ENCODE data around the gene MACROD2. TPM values are rescaled to one million over a fixed set of nuclear protein-coding genes. Genes with fewer than 3 reads are reported as not detected.

MACROD2 gene
- total and polyA plus RNA-seq, 7 donors = 0.20 to 4.8 (median 0.87) TPM

- ATAC-seq = no peak
- no peak for TF ChIP-seq CTCF (IDR thresholded peaks at IDR 0.05)
These were observed 1627.9 kb downstream of the MACROD2 start for GRCh38 chr20:15623215-15623614.

GRCh38 chr20:15625981-15626380 is 1630.7 kb downstream of the MACROD2 start:
- 60 to 67% (median 64%) methylated on average over 2 of the region's 2 CpGs for WGBS, 3 donors
- H3K9me3 ChIP-seq = no peaks in the 10 kb centered on the region
- TF ChIP-seq CTCF (IDR thresholded peaks at IDR 0.05) = no peak
- H3K27me3 ChIP-seq (ENCODE audit: insufficient read depth in 3 of 3, low read length in 2 of 3) = no peaks in the 10 kb centered on the region
- DNase-seq (no peak), ATAC-seq (no peak)
- intact Hi-C loops (cut with DNase I) = loop anchor here in 1 of 2 donors (10.0 kb wide), 1 partner anchor 59 kb away; no protein-coding TSS in a partner anchor
- no peak overlapping the region for H3K27ac ChIP-seq
- H3K4me3 ChIP-seq = no peak overlapping the region
- no peaks in the 10 kb centered on the region for H3K36me3 ChIP-seq (ENCODE audit: insufficient read depth in 1 of 2, low read depth in 1 of 2)
- no peaks in the 10 kb centered on the region for H3K4me1 ChIP-seq

More at GRCh38 chr20:15623215-15623614, 1627.9 kb downstream of the MACROD2 start:
- Histone ChIP-seq H3K9me3 (no peaks in the 10 kb centered on the region), H3K36me3 (ENCODE audit: insufficient read depth in 1 of 2, low read depth in 1 of 2) (no peaks in the 10 kb centered on the region), H3K27ac (no peak overlapping the region), H3K4me1 (no peaks in the 10 kb centered on the region), H3K27me3 (ENCODE audit: insufficient read depth in 3 of 3, low read length in 2 of 3) (no peaks in the 10 kb centered on the region), H3K4me3 (no peak overlapping the region)
- 93 to 99% (median 95%) methylated on average over 2 of the region's 2 CpGs for WGBS, 3 donors
- no peak for DNase-seq
- intact Hi-C loops (cut with DNase I) = loop anchor here in 1 of 2 donors (10.0 kb wide), 1 partner anchor 62 kb away; no protein-coding TSS in a partner anchor

GRCh38 chr20:15627089-15627488 is 1631.8 kb downstream of the MACROD2 start:
- H3K36me3 ChIP-seq (ENCODE audit: insufficient read depth in 1 of 2, low read depth in 1 of 2) = no peaks in the 10 kb centered on the region
- WGBS, 3 donors = 61 to 78% (median 63%) methylated on average over 3 of the region's 3 CpGs
- H3K27me3 ChIP-seq (ENCODE audit: insufficient read depth in 3 of 3, low read length in 2 of 3) = no peaks in the 10 kb centered on the region
- no peak overlapping the region for H3K4me3 ChIP-seq
- H3K4me1 ChIP-seq = no peaks in the 10 kb centered on the region
- intact Hi-C loops (cut with DNase I) = loop anchor here in 1 of 2 donors (10.0 kb wide), 1 partner anchor 58 kb away; no protein-coding TSS in a partner anchor
- ATAC-seq (no peak), DNase-seq (no peak)
- H3K27ac ChIP-seq = no peak overlapping the region
- no peaks in the 10 kb centered on the region for H3K9me3 ChIP-seq
- TF ChIP-seq CTCF (IDR thresholded peaks at IDR 0.05) = no peak

GRCh38 chr20:15627501-15627903 is 1632.2 kb downstream of the MACROD2 start:
- no peaks in the 10 kb centered on the region for H3K4me1 ChIP-seq
- no peak overlapping the region for H3K27ac ChIP-seq
- no peak for DNase-seq
- H3K9me3 ChIP-seq = no peaks in the 10 kb centered on the region
- no peaks in the 10 kb centered on the region for H3K27me3 ChIP-seq (ENCODE audit: insufficient read depth in 3 of 3, low read length in 2 of 3)
- TF ChIP-seq CTCF (IDR thresholded peaks at IDR 0.05) = no peak
- no peak overlapping the region for H3K4me3 ChIP-seq
- ATAC-seq = no peak
- no peaks in the 10 kb centered on the region for H3K36me3 ChIP-seq (ENCODE audit: insufficient read depth in 1 of 2, low read depth in 1 of 2)
- intact Hi-C loops (cut with DNase I) = loop anchor here in 1 of 2 donors (10.0 kb wide), 1 partner anchor 57 kb away; no protein-coding TSS in a partner anchor

- intact Hi-C loops (cut with DNase I) = loop anchor here in 1 of 2 donors (10.0 kb wide), 1 partner anchor 56 kb away; no protein-coding TSS in a partner anchor
- DNase-seq (no peak), ATAC-seq (no peak)
- H3K27ac ChIP-seq = no peak overlapping the region
- H3K4me3 ChIP-seq = no peak overlapping the region
- no peaks in the 10 kb centered on the region for H3K27me3 ChIP-seq (ENCODE audit: insufficient read depth in 3 of 3, low read length in 2 of 3)
- 70 to 92% (median 82%) methylated on average over 4 of the region's 4 CpGs for WGBS, 3 donors
- H3K9me3 ChIP-seq = no peaks in the 10 kb centered on the region
- TF ChIP-seq CTCF (IDR thresholded peaks at IDR 0.05) = no peak
- no peaks in the 10 kb centered on the region for H3K4me1 ChIP-seq
- H3K36me3 ChIP-seq (ENCODE audit: insufficient read depth in 1 of 2, low read depth in 1 of 2) = no peaks in the 10 kb centered on the region
These were observed 1633.6 kb downstream of the MACROD2 start for GRCh38 chr20:15628851-15629353.

Measured in psoas muscle (tissue), 8 donors.